GM12801 (cell line): Measurements from ENCODE around the gene LRIG2.

Experiments used
- CTCF ChIP-seq: IDR thresholded peaks from one replicate; pipeline ENCODE4 v1.5.1; 2011; ENCODE audit warnings: control low read depth; ENCODE audit not compliant: insufficient read length; ENCODE audit errors: extremely low read depth

The LRIG2 gene

GRCh38 chr1:113146242-113147072, 73.5 kb downstream of the LRIG2 start:
- no peak for TF ChIP-seq CTCF

DNA sequence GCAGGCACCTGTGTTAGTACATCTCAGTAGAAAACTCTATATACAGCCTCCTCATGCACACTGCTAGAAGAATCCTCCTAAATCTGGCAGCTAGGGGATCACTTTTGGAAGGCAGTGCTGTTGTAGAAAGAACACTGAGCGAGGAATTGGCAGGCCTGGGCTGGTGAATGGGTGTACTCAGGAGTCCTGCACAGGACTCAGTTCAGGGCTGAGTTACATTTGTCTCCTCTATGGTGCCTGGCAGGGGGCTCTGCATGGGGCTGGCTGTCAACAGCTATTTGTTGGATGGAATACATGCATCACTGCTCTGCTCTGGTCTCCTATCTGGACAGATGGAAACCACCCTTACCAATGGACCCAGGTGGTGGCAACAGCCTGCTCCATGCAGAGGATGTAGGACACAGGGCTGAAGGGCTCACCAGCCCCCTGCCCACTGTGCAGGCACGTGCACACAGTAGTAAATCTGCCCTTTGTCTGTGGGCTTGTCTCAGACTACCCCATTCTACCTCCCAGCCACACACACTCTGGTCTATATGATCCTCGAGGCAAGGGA, 74.2 kb downstream of the LRIG2 start:
- TF ChIP-seq CTCF, result no peak

GRCh38 chr1:113147826-113148225, 74.8 kb downstream of the LRIG2 start:
- no peak for TF ChIP-seq CTCF

GRCh38 chr1:113153116-113153803, 80.3 kb downstream of the LRIG2 start:
- no peak for TF ChIP-seq CTCF

DNA sequence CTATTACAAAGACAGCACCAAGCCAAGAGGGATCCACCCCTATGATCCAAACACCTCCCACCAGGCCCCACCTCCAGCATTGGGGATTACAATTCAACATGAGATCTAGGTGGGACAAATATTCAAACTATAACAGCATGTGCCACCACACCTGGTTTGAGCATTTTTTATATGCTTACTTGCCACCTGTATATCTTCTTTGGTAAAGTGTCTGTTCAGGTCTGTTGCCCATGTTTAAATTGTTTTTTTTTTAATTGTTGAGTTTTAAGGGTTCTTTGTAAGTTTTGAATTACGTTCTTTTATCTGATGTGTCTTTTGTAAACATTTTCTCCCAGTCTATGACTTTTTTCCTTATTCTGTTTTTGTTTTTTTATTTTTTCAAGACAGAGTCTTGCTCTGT, 83.4 kb downstream of the LRIG2 start:
- no peak for TF ChIP-seq CTCF

GRCh38 chr1:113166473-113166872, 93.5 kb downstream of the LRIG2 start:
- no peak for TF ChIP-seq CTCF

DNA sequence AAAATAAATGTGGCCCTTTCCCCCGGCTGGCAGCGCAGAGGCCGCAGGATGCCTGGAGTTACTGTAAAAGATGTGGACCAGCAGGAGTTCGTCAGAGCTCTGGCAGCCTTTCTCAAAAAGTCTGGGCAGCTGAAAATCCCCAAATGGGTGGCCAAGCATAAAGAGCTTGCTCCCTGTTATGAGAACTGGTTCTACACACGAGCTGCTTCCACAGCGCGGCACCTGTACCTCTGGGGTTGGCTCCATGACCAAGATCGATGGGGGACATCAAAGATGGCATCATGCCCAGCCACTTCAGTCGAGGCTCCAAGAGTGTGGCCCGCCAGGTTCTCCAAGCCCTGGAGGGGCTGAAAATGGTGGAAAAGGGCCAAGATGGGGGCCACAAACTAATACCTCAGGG, 95.9 kb downstream of the LRIG2 start:
- TF ChIP-seq CTCF, result no peak
